Astrocyte (in vitro differentiated cells and primary cell): Measurements from ENCODE around the gene AP3S2.

Experiments
- EZH2 ChIP-seq: IDR thresholded peaks from 2 replicates; pipeline ENCODE4 v1.6.1; 2012; ENCODE audit warnings: mild to moderate bottlenecking, low read length, inconsistent platforms; ENCODE audit not compliant: insufficient read depth
- TF ChIP-seq, protein P1 (sequence below): IDR thresholded peaks from 2 replicates; pipeline ENCODE4 v1.5.1; 2011; ENCODE audit warnings: low read depth, mild to moderate bottlenecking, inconsistent platforms, low read length, moderate library complexity; ENCODE audit not compliant: insufficient read depth

DNA sequence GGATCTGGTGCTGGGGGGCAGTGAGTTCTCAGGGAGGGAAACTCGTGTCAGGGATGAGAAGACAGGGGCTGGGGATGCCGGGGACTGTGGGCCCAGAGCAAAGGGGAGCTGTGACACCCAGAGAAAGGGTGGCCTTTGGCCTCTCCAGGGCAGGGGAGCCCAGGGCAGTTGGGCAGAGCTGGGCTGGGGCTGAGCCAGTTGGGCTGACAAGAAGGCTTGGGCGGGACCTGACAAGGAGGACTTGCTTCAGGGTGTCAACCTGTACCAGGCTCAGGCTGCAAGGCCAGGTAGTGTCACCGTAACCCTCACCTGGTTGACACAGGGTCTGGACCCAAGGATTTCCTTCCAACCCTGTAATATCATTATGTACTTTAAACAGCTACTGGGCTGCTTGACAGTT is 66.0 kb downstream of the AP3S2 start:
- no peak for TF ChIP-seq EZH2
- TF ChIP-seq, protein P1, sequence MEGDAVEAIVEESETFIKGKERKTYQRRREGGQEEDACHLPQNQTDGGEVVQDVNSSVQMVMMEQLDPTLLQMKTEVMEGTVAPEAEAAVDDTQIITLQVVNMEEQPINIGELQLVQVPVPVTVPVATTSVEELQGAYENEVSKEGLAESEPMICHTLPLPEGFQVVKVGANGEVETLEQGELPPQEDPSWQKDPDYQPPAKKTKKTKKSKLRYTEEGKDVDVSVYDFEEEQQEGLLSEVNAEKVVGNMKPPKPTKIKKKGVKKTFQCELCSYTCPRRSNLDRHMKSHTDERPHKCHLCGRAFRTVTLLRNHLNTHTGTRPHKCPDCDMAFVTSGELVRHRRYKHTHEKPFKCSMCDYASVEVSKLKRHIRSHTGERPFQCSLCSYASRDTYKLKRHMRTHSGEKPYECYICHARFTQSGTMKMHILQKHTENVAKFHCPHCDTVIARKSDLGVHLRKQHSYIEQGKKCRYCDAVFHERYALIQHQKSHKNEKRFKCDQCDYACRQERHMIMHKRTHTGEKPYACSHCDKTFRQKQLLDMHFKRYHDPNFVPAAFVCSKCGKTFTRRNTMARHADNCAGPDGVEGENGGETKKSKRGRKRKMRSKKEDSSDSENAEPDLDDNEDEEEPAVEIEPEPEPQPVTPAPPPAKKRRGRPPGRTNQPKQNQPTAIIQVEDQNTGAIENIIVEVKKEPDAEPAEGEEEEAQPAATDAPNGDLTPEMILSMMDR: no peak
